Measurements from ENCODE around the gene AURKB.
"Not testable (repeated sequence)": the region's sequence is repeated elsewhere in the genome, so short reads cannot be mapped to it uniquely, and the experiment has no call there.

Gene AURKB

DNA sequence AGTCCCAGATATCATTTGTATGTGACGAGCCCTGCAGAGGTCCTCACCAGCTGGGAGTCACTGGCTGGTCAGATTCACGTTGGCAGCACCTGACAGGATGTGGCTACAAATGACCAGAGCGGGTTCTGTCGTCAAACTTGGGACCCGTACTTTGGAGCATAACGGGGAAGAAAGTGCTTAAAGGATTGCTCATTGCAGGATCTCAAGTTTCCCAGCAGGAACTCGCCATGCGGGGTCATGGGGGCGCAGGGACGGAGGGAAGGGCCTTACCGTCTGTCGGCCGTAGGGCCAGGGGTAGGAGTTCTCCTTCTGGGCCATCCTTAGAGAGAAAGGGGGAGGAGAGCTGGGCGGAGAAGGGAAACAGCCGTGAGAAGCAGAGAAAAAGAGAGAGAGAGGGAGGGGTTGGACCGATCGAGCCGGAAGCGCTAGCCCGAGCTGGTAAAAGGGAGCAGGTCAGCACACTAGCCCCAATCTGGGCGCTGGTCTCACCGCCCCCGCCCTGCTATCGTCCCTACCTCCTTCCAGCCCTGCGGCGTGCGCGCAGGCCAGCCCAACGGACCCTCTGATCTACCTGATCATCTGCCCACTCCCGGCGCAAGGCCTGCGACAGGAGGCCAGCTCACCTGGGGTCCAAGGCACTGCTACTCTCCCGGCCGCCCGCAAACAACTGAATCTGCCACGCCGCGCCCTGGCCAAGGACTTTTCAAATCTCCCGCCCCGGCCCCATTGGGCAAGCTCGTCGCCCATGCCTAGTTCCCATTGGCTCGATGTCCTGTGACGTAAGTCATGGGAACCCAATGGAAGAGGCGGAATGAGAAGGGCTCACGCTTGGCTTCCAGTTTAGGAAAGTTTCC, at the start of gene AURKB:
TSS of gene AURKB (minus strand) at position 669 of the 854 bp plus-strand sequence. CDS start at position 318, 351 bp downstream.
- peak; percentile 92 for DNase-seq

DNA sequence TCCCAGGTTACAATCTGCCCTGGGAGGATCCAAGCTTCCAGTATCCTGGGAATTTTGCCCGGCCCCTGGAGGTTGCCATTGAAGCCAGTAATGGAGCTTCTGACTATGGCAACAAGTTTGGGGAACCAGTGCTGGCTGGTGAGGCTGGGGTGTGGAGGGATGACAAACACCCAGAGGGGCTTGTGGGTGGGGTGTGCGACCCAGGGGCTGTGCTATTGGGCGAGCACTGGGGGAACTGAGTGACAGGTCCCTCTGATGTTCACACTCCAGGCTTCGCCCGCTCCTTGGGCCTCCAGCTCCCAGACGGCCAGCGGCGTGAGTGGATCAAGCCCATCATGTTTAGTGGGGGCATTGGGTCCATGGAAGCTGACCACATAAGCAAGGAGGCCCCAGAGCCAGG, 47.4 kb upstream of the AURKB start:
- DNase-seq = no peak

DNA sequence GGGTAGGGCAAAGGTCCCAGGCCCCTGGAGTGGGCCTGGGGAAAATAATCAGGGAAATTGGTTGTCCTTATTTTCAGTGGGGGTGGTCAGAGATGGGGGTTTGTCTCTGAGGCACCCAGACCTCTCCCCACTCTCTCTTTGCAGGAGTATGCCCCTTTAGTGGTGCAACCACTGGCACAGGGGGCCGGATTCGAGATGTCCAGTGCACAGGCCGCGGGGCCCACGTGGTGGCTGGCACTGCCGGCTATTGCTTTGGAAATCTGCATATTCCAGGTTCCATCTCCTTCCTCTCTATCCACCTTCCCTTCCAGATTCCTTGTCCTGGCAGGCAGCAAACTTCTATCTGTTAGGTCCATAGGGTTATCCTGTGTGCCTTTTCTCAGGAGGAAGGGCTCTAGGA, 46.3 kb upstream of the AURKB start:
- DNase-seq = no peak

DNA sequence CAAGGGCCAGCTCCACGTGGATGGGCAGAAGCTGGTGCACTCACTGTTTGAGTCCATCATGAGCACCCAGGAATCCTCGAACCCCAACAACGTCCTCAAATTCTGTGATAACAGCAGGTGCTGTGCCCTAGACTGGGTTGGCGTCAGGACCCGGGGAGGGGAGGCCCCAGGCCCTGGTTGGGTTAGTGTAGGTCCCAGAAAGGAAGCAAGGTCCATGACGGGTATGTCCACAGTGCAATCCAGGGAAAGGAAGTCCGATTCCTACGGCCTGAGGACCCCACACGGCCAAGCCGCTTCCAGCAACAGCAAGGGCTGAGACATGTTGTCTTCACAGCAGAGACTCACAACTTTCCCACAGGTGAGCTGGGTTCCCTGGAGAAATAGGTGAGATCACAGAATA, 45.9 kb upstream of the AURKB start:
- no peak for DNase-seq

DNA sequence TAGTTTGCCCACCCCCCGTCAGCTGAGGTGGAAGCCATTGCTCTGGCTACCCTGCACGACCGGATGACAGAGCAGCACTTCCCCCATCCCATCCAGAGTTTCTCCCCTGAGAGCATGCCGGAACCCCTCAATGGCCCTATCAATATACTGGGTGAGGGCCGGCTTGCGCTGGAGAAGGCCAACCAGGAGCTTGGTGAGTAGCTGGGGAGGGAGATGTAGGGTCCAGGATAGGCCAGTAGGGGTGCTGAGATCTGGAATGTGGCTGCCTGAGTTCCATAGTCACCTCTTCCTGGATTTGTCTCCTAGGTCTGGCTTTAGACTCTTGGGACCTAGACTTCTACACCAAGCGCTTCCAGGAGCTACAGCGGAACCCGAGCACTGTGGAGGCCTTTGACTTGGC, 45.1 kb upstream of the AURKB start:
- no peak for DNase-seq

DNA sequence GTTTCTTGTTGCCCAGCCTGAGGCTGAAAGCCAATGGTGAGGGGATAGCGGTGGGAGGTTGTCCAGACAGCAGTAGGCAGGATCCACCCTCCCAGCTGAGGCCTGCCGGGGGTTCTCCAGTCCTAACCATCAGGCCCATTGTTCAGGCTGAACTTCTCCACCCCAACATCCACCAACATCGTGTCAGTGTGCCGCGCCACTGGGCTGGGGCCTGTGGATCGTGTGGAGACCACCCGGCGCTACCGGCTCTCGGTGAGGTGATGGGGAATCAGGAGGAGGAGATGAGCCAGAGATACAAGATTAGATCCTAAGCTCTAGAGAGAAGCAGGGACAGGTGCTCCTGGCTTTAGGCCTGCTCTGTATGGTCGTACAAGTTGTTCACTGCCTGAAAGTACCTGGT, 44.5 kb upstream of the AURKB start:
- DNase-seq = no peak

DNA sequence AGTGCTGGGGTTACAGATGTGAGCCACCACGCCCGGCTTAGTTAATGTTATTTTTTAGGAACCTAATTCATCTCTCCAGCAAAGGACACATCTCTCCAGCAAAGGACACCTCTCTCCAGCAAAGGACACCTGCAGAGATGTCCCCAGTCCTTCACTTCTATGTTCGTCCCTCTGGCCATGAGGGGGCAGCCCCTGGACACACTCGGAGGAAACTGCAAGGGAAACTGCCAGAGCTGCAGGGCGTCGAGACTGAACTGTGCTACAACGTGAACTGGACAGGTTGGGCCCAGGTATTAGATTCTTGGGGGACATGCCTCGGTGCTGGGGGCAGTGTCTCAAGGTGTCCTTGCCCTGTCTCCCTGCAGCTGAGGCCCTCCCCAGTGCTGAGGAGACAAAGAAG, 43.4 kb upstream of the AURKB start:
- no peak for DNase-seq

DNA sequence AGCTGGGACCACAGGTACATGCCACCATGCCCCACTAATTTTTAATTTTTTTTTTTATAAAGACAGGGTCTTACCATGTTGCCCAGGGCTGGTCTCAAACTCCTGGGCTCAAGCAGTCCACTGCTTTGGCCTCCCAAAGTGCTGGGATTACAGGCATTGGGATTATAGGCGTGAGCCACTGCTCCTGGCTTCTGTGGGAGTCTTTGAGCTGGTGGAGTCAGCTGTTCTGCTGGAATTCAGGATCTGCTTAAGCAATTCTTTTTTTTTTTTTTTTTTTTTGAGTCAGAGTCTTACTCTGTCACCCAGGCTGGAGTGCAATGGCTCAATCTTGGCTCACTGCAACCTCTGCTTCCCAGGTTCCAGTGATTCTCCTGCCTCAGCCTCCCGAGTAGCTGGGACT, 41.0 kb upstream of the AURKB start:
- DNase-seq = not testable (repeated sequence)

DNA sequence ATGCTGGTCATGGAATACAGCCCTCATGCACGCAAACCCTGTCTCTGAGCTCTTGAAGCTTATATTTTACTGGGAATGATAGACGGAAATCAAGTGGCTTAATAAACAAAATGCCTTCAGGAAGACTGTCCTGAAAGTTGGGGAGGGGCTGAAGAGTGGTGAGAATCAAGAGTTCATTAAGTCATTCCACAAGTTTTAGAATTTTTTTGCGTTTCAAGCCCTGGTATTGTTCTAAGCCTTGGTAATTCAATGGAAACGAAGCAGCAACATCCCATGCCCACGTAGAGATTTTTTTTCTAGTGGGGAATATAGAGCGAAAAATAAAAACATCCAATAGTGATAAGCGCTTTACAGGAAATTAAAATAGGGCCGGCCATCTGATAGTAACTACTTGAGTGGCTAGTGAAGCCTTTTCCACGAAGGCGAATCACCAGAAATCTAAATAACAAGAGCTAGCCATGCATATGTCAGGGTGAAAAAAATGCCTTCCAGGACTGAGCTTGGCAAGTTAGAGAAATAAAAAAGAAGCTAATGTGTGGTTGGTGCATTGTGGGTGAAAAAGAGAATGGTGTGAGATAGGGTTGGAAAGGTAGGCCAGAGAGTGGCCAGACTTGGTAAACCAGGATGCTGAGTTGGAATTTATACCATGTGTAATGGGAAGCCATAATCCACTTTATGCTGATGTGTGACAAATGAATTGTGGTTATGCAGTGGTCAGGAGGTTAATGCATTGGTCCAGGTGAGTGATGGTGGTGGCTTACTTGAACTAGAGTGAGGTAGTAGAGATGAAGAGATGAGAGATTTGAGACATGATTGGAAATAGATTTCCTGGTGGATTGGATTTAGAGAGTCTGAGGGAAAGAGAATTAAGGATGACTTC, 39.5 kb upstream of the AURKB start:
- DNase-seq = no peak

DNA sequence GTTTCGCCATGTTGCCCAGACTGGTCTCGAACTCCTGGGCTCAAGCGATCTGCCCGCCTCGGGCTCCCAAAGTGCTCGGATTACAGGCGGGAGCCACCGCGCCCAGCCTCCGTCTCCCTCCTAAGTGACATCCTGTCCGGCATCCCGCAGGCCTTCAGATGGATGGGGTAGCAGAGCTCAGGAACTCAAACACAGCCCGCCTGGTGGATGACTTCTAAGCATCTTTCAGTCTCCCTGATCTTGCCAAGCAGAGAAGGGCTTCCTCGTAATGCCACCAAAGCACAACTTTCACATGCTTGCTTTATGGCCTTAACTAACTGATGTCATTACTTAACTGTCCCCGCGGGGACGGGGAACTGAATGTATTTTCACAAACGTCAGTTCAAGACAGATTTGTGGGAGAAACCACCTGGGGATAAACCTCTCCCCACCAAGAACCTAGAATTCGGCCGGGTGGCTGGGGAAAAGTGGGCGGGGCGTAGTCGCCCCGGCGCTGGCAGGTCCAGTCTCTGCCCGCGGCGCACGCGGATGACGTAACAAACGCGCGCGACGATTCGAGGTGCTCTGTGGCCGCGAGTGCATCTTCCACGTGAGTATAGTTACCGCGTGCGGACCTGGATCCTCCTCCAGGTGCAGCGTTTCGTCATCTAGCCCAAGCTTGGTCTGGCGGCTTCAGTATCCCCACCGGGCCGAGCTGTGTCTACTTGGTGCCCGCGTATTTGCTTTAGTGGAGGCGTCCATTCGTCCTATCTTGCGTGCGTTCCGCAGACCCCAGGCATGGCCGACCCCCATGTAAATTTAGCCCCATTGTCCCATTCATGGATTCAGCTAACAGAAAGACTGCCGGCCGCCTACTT, 38.6 kb upstream of the AURKB start, which contains the start of gene PFAS:
TSS of gene PFAS (plus strand) at position 539 of the 857 bp plus-strand sequence. CDS start 4,649 bp downstream, outside the sequence.
- DNase-seq = peak; percentile 81

DNA sequence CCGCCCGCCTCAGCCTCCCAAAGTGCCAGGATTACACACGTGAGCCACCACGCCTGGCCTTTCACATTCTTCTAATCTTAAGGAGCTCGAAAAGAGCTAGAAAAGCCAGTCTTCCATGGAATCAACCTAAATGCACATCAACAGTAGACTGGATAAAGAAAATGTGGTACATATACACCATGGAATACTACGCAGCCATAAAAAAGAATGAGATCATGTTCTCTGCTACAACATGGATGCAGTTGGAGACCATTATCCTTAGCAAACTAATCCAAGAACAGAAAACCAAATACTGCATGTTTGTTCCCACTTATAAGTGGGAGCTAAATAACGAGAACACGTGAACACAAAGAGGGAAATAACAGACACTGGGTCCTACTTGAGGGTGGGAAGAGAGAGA, 34.4 kb upstream of the AURKB start:
- DNase-seq = no peak

DNA sequence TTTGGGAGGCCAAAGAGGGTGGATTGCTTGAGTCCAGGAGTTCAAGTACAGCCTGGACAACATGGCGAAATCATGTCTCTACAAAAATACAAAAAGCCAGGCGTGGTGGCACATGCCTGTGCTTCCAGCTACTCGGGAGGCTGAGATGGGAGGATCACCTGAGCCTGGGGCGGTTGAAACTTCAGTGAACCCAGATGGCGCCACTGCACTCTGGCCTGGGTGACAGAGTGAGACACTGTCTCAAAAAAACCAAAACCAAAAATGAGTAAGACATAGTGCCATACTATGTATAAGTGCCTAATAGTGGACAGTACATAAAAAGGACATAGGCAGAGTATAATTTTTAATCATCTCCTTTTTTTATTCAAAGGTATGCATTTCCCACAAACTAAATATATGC, 33.5 kb upstream of the AURKB start:
- no peak for DNase-seq

DNA sequence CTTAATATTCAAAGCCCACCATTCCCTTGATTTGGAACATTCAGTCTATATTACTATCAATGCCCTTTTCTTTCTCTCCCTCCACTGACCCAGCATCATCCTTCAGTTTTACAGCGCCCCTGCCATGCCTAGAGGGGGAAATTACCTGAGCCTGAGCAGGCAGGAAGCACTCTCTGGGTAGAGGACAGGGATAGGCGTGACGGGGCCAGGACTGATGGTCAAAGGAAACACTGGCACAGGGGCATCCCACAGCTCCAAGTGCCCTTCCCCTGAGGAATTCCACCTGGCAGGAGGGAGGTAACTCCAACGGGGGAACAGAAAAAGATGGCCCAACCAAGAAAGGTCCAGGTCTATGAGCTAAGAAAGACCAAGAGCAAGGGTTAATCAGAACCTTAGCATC, 27.5 kb upstream of the AURKB start:
- no peak for DNase-seq

DNA sequence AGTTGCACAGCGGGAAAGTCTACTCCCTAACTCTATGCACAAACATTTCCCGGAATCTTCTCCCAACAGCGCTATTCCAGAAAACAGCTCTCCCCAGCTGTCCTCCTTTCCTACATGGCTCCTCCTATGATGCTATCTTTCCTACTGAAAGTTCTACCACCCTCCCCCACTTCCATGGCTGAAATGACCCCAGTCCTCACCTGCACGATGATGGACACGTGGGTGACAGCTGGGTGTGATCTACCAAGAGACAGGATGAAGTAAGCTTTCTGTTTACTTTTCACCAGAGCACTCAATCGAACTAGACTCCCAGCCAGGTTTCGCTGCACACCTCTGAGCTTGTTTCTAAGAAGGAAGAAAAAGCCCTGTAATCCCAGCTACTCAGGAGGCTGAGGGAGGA, 26.8 kb upstream of the AURKB start:
- no peak for DNase-seq

DNA sequence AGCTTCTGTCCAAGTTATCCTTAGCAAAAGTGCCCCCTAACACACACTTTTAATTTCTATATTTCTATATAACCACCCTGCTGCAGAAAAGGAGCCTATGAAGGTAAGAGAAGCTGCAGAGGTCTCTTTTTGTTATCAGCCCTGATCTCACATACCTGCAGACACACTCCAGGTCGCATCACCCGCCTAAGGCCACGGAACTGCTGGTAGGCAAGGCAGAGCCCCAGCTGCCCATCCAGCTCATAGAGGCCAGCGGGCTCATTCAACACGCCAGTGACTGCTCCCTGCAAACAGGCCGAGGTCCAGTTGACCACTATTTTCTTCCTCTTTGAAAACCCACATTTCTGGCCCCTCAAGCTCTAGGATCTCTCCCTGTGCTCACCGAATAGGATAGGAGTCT, 25.3 kb upstream of the AURKB start:
- DNase-seq = no peak

DNA sequence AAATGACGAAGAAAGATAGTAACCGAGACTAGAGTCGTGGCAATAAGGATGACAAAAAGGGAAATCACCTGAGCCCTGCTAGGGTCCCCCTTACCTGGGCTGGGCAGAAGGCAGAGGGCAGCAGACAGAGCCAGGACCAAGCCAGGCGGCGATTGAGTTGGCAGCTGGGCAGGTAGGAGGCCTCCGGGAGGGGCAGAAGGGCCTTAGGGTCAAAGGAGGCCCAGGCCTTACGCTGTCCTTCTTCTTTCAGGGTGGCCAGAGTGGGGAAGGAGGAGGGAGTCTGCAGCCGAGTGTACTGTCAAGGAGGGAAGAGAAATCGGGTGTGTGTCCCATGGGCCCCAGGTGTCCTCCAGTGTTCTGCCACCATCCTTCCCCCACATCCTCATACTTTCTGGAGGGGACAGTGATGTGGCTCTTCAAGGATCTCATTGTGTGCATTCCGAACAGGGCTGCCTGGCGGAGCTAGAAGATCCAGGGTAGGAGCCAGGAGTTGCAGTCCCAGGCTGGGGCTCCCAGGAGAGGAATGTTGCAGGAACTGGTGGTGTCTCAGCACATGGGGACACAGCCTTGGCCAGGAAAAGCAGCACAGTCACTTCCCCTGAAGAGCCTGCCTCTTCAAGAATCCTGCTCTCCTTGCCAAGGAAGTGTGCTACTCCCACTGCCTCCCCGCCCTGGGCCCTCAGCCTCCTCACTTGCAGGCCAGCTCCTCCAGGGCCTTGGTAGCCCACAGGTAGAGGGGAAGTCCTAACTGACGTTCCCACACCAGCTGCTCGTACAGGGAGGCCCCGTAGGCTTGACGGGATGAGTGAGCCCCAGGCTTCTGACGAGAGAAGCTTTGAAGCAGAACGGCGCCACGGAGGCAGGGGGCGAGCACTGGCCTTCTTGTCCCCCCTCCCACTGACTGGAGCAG, 24.2 kb upstream of the AURKB start:
- DNase-seq = no peak

DNA sequence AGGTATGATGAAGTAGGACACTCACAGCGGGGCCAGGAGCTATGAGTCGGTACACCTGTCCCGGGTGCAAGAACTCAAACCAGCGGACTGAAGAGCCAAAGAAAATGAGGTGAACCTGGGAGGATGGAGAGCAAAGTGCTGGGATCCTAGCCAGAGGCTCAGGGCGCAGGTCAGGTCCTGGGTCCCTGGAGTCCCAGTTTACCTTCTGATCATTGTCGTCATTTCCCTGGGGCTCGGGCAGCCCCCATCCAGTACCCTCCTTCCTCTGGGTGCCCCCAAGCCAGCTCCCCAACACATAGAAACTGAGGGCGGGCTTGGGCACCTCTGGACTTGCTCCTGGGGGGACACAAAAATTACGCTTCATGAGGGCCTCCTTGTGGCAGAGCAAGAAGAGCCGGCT, 21.3 kb upstream of the AURKB start:
- DNase-seq = no peak

DNA sequence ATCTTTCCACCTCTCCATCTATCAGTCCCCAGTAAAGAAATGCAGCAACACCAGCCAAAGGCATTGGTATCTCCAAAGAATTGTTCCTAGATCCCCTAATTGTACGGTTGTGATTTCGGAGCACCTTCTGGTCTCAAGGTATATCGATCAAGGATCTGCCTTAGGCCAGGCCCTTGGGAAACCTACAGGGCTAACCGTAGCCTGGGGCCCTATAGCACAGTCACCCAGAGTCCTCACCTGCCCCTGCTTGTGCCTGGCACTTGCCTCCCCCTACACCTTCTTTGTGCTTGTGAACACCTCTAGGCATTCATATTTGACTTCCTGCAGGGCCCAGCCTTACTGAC, 16.8 kb upstream of the AURKB start:
- no peak for DNase-seq

DNA sequence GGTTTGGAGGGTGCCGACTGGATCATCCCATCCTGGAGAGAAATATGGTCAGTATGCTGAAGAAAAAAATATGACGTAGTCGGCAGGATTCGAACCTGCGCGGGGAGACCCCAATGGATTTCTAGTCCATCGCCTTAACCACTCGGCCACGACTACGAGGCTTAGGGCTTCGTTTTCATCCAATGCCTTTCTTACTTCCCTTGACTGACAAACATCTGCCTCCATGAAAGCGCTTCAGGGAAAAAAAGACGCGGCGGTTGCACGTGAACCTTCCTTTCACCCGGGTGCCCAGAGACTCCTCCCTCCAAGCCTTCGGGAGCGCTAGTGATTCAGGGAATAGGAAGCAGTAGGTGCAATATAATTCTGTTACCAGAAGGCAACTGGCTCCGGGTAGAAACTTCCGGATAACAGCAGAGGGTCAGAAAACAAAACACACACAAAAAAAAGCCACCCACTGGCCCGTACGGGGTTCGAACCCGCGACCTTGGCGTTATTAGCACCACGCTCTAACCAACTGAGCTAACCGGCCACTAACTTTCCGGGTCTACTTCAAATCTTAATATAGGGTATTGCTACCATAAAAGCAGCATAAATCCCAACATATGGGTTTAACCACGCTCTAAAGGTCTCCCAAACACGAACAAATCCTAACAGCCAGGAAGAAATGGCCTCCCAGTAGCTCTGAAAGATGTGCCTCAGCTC, 16.3 kb upstream of the AURKB start:
- DNase-seq = no peak

DNA sequence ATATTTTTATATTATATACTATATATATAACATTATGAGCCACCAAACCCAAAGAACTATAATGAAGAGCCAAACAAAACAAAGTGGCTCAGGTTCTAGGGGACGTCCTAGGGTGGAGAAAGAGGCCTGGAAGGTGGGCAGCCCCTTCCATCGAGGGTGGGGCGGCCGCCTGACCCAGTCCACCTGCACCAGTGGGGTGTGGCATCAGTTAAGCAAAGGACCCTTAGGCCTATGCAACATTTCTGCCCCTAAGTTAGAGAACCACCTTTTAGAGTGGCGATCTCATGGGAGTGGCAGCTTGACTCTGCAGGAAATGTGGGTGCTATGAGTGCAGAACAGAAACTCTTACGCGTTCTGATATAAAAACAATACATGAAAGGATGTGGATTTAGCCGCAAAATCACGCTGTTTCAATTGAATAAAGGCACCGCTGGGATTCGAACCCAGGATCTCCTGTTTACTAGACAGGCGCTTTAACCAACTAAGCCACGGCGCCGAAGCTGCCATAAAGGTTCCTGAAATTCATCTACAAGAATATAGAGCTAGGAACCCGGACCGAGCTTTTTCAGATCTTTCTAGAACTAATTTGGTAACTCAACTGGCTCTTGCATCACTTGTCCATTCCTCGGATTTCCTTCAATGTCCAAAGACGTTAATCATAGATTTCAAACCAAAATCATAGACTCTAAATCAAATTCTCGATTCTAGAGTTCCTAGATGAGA, 15.6 kb upstream of the AURKB start:
- no peak for DNase-seq
